ENCODE data around the gene GIT2.

DNA sequence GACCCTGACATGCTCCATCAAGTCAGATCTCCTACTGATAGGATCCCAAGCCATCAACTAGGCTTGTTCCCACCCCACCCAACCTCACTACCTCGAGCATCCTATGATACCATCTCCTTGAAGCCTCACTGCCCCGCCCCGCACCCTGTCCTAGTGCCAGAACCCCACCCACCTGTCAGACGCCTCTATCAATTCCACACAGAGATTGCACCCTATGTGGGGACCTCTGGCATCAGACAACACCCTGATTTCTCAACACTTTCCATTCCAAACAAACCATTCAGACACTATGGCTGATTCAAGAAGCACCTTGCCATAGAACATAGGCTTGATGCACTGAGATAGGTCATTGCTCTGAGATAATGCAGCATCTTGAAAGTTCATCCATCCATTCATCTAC, 112.7 kb downstream of the GIT2 start:
- TF ChIP-seq, protein P1, sequence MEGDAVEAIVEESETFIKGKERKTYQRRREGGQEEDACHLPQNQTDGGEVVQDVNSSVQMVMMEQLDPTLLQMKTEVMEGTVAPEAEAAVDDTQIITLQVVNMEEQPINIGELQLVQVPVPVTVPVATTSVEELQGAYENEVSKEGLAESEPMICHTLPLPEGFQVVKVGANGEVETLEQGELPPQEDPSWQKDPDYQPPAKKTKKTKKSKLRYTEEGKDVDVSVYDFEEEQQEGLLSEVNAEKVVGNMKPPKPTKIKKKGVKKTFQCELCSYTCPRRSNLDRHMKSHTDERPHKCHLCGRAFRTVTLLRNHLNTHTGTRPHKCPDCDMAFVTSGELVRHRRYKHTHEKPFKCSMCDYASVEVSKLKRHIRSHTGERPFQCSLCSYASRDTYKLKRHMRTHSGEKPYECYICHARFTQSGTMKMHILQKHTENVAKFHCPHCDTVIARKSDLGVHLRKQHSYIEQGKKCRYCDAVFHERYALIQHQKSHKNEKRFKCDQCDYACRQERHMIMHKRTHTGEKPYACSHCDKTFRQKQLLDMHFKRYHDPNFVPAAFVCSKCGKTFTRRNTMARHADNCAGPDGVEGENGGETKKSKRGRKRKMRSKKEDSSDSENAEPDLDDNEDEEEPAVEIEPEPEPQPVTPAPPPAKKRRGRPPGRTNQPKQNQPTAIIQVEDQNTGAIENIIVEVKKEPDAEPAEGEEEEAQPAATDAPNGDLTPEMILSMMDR (IDR thresholded peaks at IDR 0.05): no peak
- no peak for TF ChIP-seq POLR2AphosphoS5 (IDR thresholded peaks at IDR 0.05)
- TF ChIP-seq EP300 (IDR thresholded peaks at IDR 0.05; ENCODE audit: low read depth): no peak

All from transverse colon (tissue), 4 donors.